K562 (cell line): ENCODE data around the gene ZNF326. TPM values are rescaled to one million over a fixed set of nuclear protein-coding genes. Genes with fewer than 3 reads are reported as not detected.

ENCODE experiments used
- BRCA1 ChIP-seq, 2 experiments: fragments of 450-650 bp in 1 of 2; sonication (generic) in 1 of 2; formaldehyde crosslinking in 1 of 2; IDR thresholded peaks; 2 replicates each; pipeline versions ENCODE4 v1.5.0 to v1.6.1; 2017 to 2020; ENCODE audit warnings: mild to moderate bottlenecking in 1 of 2, missing genetic modification reagents in 1 of 2
- CEBPG ChIP-seq, 3 experiments: fragments of 200-800 bp in 1 of 3; sonication (Bioruptor generic) in 1 of 3; sonication (generic) in 1 of 3; formaldehyde crosslinking in 1 of 3; IDR thresholded peaks in 2 of 3; conservative IDR thresholded peaks in 1 of 3; 2 replicates each; pipeline versions ENCODE4 v1.6.1 to v1.8.0; 2016 to 2022; ENCODE audit warnings: missing compliant biosample characterization in 2 of 3, missing genetic modification characterization in 2 of 3, mild to moderate bottlenecking in 1 of 3, missing genetic modification reagents in 1 of 3
- CTBP1 ChIP-seq: fragments of 450-650 bp; IDR thresholded peaks from 2 replicates; pipeline ENCODE4 v1.6.1; 2016; ENCODE audit warnings: borderline replicate concordance
- EHMT2 ChIP-seq: fragments of 450-650 bp; IDR thresholded peaks from 2 replicates; pipeline ENCODE4 v1.6.1; 2018; ENCODE audit warnings: antibody characterized with exemption
- GATA2 ChIP-seq: sonication (generic); formaldehyde crosslinking; IDR thresholded peaks from 2 replicates; pipeline ENCODE4 v1.4.0; 2020; ENCODE audit warnings: mild to moderate bottlenecking, missing genetic modification reagents
- JUN ChIP-seq, 2 experiments: sonication (generic) in 1 of 2; formaldehyde crosslinking in 1 of 2; IDR thresholded peaks; 2 replicates each; pipeline versions ENCODE4 v1.6.1 to v1.8.0; 2012 to 2022; ENCODE audit warnings: borderline replicate concordance in 2 of 2, mild to moderate bottlenecking in 2 of 2, improper control_type of control experiment in 1 of 2, low read depth in 1 of 2, low read length in 1 of 2, missing genetic modification reagents in 1 of 2
- MEIS2 ChIP-seq: fragments of 450-650 bp; IDR thresholded peaks from 2 replicates; pipeline ENCODE4 v1.6.1; 2014; ENCODE audit warnings: mild to moderate bottlenecking; ENCODE audit not compliant: partially characterized antibody
- MTA1 ChIP-seq: fragments of 450-650 bp; IDR thresholded peaks from 2 replicates; pipeline ENCODE4 v1.6.1; 2017; ENCODE audit warnings: borderline replicate concordance
- RCOR1 ChIP-seq, 2 experiments: IDR thresholded peaks; 2 replicates each; pipeline ENCODE4 v1.6.1; 2012; ENCODE audit warnings: low read depth in 2 of 2, low read length in 2 of 2, borderline replicate concordance in 1 of 2, improper control_type of control experiment in 1 of 2
- ZNF197 ChIP-seq: fragments of 200-800 bp; sonication (Bioruptor generic); IDR thresholded peaks from 2 replicates; pipeline ENCODE4 v1.6.1; 2016; ENCODE audit warnings: low read depth, missing genetic modification characterization, missing compliant biosample characterization
- ZNF316 ChIP-seq: fragments of 450-650 bp; IDR thresholded peaks from 2 replicates; pipeline ENCODE4 v1.6.1; 2016
- polyA plus RNA-seq, 8 experiments: library from polyadenylated mRNA; depleted of rRNA in 4 of 8; stranded (reverse) in 5 of 8; unstranded in 3 of 8; fragments of >200 nt; fragmentation: Nextera tagmentation in 2 of 8; fragmentation: Illumina TruSeq in 1 of 8; extraction: Ambion mirVana in 2 of 8; extraction: Trizol in 1 of 8; gene quantifications; 2 replicates each; pipeline versions ENCODE4 v1.2.1 to v1.2.3, GENCODE V29; 2011 to 2014; ENCODE audit warnings: inconsistent platforms in 1 of 8, missing spikeins in 1 of 8
- total RNA-seq, 7 experiments: library from RNA; depleted of rRNA in 6 of 7; stranded (reverse); fragments of >200 nt in 6 of 7; fragmentation: Illumina TruSeq in 2 of 7; extraction: Trizol in 2 of 7; gene quantifications; 2 replicates each; pipeline versions ENCODE4 v1.2.1 to v1.2.3, GENCODE V29; 2011 to 2021; ENCODE audit warnings: low replicate concordance in 1 of 7
- TF ChIP-seq, protein P1 (sequence below), 3 experiments: IDR thresholded peaks in 2 of 3; conservative IDR thresholded peaks in 1 of 3; 2 replicates each; pipeline ENCODE4 v1.5.1; 2011 to 2012; ENCODE audit warnings: low read length in 3 of 3, mild to moderate bottlenecking in 3 of 3, control low read depth in 2 of 3, improper control_type of control experiment in 1 of 3, inconsistent platforms in 1 of 3, low read depth in 1 of 3, mixed read lengths in 1 of 3, moderate library complexity in 1 of 3; ENCODE audit not compliant: insufficient read depth in 2 of 3
- TF ChIP-seq, protein P2 (sequence below): fragments of 450-650 bp; formaldehyde crosslinking; IDR thresholded peaks from 2 replicates; pipeline ENCODE4 v1.4.0; 2020; ENCODE audit warnings: mild to moderate bottlenecking, mixed read lengths
- TF ChIP-seq, protein P3 (sequence below): sonication (generic); formaldehyde crosslinking; IDR thresholded peaks from 2 replicates; pipeline ENCODE4 v1.5.0; 2020; ENCODE audit warnings: missing genetic modification reagents
- TF ChIP-seq, protein P4 (sequence below), 2 experiments: fragments of 450-650 bp in 1 of 2; sonication (generic) in 1 of 2; formaldehyde crosslinking in 1 of 2; IDR thresholded peaks in 1 of 2; conservative IDR thresholded peaks in 1 of 2; 2 replicates each; pipeline versions ENCODE4 v1.6.1 to v1.8.1; 2016 to 2023; ENCODE audit warnings: mild to moderate bottlenecking in 2 of 2, moderate library complexity in 2 of 2, inconsistent platforms in 1 of 2, missing genetic modification reagents in 1 of 2
- TF ChIP-seq, protein P5 (sequence below): fragments of 450-650 bp; IDR thresholded peaks from 2 replicates; pipeline ENCODE4 v1.6.1; 2016; ENCODE audit warnings: mild to moderate bottlenecking

Gene ZNF326
- total and polyA plus RNA-seq, 9 of the 15 experiments (the other 6 are each of a cell fraction or from before 2014, with no cell fraction given) = 7.2 to 33.2 (median 20.1) TPM

DNA sequence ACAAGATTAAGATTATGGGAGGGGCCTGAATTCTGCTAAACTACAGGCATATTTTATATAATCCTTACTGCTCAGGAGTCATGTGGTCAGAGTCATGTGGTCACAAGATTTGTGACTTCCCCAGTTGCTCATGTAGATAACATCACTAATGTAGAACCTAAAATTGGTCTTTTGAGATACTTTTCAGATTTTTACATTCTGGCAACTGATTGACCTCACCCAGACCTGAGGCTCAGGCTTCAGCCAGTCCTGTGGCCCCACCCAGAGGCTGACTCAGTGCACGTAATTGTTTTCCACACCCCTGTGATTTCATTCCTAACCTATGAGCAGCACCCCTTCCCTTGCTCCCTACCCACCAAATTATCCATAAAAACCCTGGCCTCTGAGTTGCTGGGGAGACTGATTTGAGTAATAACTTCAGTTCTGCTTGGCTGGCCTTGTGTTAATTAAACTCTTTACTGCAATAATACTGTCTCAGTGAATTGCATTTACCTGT, 41.7 kb upstream of the ZNF326 start (continued):
- TF ChIP-seq CEBPG (CRISPR knock-in tag; IDR thresholded peaks at IDR 0.05) = no peak
- 0 out of 4 replicates have a peak, but pooled peaks of 1 of the 2 experiments have one; percentile 14 for TF ChIP-seq CEBPG (tag; conservative IDR thresholded peaks at IDR 0.05 in 1 of 2, IDR thresholded peaks at IDR 0.05 in 1 of 2)
- peak in 1 of 2 experiments; percentile 84; a peak in 2 of 4 replicates for TF ChIP-seq RCOR1 (IDR thresholded peaks at IDR 0.05; ENCODE audit: borderline replicate concordance in 1 of 2, low read depth in 2 of 2, low read length in 2 of 2)
- peak; percentile 61 for TF ChIP-seq GATA2
- TF ChIP-seq, protein P1, sequence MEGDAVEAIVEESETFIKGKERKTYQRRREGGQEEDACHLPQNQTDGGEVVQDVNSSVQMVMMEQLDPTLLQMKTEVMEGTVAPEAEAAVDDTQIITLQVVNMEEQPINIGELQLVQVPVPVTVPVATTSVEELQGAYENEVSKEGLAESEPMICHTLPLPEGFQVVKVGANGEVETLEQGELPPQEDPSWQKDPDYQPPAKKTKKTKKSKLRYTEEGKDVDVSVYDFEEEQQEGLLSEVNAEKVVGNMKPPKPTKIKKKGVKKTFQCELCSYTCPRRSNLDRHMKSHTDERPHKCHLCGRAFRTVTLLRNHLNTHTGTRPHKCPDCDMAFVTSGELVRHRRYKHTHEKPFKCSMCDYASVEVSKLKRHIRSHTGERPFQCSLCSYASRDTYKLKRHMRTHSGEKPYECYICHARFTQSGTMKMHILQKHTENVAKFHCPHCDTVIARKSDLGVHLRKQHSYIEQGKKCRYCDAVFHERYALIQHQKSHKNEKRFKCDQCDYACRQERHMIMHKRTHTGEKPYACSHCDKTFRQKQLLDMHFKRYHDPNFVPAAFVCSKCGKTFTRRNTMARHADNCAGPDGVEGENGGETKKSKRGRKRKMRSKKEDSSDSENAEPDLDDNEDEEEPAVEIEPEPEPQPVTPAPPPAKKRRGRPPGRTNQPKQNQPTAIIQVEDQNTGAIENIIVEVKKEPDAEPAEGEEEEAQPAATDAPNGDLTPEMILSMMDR (IDR thresholded peaks at IDR 0.05 in 2 of 3, conservative IDR thresholded peaks at IDR 0.05 in 1 of 3; ENCODE audit: insufficient read depth in 2 of 3, low read depth in 1 of 3, low read length in 3 of 3) = peak; percentile 79 to 83 (median 80)
- no peak for TF ChIP-seq ZNF316
- TF ChIP-seq MTA1 = 0 out of 2 replicates have a peak, but pooled peaks have one; percentile 21
- TF ChIP-seq, protein P2, sequence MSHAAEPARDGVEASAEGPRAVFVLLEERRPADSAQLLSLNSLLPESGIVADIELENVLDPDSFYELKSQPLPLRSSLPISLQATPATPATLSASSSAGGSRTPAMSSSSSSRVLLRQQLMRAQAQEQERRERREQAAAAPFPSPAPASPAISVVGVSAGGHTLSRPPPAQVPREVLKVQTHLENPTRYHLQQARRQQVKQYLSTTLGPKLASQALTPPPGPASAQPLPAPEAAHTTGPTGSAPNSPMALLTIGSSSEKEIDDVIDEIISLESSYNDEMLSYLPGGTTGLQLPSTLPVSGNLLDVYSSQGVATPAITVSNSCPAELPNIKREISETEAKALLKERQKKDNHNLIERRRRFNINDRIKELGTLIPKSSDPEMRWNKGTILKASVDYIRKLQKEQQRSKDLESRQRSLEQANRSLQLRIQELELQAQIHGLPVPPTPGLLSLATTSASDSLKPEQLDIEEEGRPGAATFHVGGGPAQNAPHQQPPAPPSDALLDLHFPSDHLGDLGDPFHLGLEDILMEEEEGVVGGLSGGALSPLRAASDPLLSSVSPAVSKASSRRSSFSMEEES (CRISPR knock-in tag) = peak; percentile 17; the same call in 1 of the 2 replicates
- no peak for TF ChIP-seq BRCA1 (IDR thresholded peaks at IDR 0.05)
- no peak for TF ChIP-seq BRCA1 (CRISPR knock-in tag; IDR thresholded peaks at IDR 0.05)
- no peak for TF ChIP-seq EHMT2
- TF ChIP-seq, protein P3, sequence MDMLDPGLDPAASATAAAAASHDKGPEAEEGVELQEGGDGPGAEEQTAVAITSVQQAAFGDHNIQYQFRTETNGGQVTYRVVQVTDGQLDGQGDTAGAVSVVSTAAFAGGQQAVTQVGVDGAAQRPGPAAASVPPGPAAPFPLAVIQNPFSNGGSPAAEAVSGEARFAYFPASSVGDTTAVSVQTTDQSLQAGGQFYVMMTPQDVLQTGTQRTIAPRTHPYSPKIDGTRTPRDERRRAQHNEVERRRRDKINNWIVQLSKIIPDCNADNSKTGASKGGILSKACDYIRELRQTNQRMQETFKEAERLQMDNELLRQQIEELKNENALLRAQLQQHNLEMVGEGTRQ (CRISPR knock-in tag) = peak; percentile 59
- TF ChIP-seq, protein P4, sequence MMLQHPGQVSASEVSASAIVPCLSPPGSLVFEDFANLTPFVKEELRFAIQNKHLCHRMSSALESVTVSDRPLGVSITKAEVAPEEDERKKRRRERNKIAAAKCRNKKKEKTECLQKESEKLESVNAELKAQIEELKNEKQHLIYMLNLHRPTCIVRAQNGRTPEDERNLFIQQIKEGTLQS (IDR thresholded peaks at IDR 0.05) = peak; percentile 60
- TF ChIP-seq, protein P4 (CRISPR knock-in tag; conservative IDR thresholded peaks at IDR 0.05) = no peak
- 0 out of 2 replicates have a peak, but pooled peaks have one; percentile 50 for TF ChIP-seq ZNF197
- TF ChIP-seq, protein P5, sequence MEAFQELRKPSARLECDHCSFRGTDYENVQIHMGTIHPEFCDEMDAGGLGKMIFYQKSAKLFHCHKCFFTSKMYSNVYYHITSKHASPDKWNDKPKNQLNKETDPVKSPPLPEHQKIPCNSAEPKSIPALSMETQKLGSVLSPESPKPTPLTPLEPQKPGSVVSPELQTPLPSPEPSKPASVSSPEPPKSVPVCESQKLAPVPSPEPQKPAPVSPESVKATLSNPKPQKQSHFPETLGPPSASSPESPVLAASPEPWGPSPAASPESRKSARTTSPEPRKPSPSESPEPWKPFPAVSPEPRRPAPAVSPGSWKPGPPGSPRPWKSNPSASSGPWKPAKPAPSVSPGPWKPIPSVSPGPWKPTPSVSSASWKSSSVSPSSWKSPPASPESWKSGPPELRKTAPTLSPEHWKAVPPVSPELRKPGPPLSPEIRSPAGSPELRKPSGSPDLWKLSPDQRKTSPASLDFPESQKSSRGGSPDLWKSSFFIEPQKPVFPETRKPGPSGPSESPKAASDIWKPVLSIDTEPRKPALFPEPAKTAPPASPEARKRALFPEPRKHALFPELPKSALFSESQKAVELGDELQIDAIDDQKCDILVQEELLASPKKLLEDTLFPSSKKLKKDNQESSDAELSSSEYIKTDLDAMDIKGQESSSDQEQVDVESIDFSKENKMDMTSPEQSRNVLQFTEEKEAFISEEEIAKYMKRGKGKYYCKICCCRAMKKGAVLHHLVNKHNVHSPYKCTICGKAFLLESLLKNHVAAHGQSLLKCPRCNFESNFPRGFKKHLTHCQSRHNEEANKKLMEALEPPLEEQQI = 0 out of 2 replicates have a peak, but pooled peaks have one; percentile 45
- TF ChIP-seq CTBP1 = peak; percentile 33; the same call in 1 of the 2 replicates
- TF ChIP-seq JUN (IDR thresholded peaks at IDR 0.05; ENCODE audit: borderline replicate concordance, low read depth, low read length) = peak; percentile 56; the same call in 1 of the 2 replicates
- no peak for TF ChIP-seq JUN (CRISPR knock-in tag; IDR thresholded peaks at IDR 0.05; ENCODE audit: borderline replicate concordance)
- TF ChIP-seq MEIS2 = peak; percentile 80
